ENCODE results near the gene TRIM2.

TRIM2 gene

GRCh38 chr4:153318696-153319320 lies 114.6 kb downstream of the TRIM2 start:
- DNase-seq (ENCODE audit: low read depth in 1 of 2, low spot score in 1 of 2), result peak in 1 of 2 experiments; percentile 15
- no peak overlapping the region for H3K27ac ChIP-seq (replicated peaks)
- H3K27me3 ChIP-seq (ENCODE audit: insufficient read depth, poor library complexity, severe bottlenecking), result no peaks in the 10 kb centered on the region
- H3K4me3 ChIP-seq (replicated peaks; ENCODE audit: insufficient read depth, low read length), result no peak overlapping the region
- TF ChIP-seq POLR2AphosphoS5 (IDR thresholded peaks at IDR 0.05; ENCODE audit: low read depth) (no peak), GABPA (IDR thresholded peaks at IDR 0.05; ENCODE audit: low read depth) (no peak), CTCF (IDR thresholded peaks at IDR 0.05; ENCODE audit: insufficient read depth, low read length) (peak; percentile 63)

GRCh38 chr4:153322791-153323190 lies 118.5 kb downstream of the TRIM2 start:
- no peak for TF ChIP-seq REST (IDR thresholded peaks at IDR 0.05; ENCODE audit: insufficient replicate concordance, low read depth)
- TF ChIP-seq POLR2AphosphoS5 (IDR thresholded peaks at IDR 0.05; ENCODE audit: low read depth), result no peak
- no peak for TF ChIP-seq GABPA (IDR thresholded peaks at IDR 0.05; ENCODE audit: low read depth)
- no peak for TF ChIP-seq SPI1 (IDR thresholded peaks at IDR 0.05; ENCODE audit: borderline replicate concordance, low read depth)
- no peak for TF ChIP-seq CTCF (IDR thresholded peaks at IDR 0.05; ENCODE audit: insufficient read depth, low read length)
- Histone ChIP-seq H3K4me3 (replicated peaks; ENCODE audit: insufficient read depth, low read length) (no peak overlapping the region), H3K27ac (replicated peaks) (no peak overlapping the region), H3K27me3 (ENCODE audit: insufficient read depth, poor library complexity, severe bottlenecking) (no peaks in the 10 kb centered on the region)
- DNase-seq (ENCODE audit: low read depth in 1 of 2, low spot score in 1 of 2), result no peak

GRCh38 chr4:153324046-153324445 lies 119.8 kb downstream of the TRIM2 start:
- TF ChIP-seq REST (IDR thresholded peaks at IDR 0.05; ENCODE audit: insufficient replicate concordance, low read depth) (no peak), CTCF (IDR thresholded peaks at IDR 0.05; ENCODE audit: insufficient read depth, low read length) (no peak), SPI1 (IDR thresholded peaks at IDR 0.05; ENCODE audit: borderline replicate concordance, low read depth) (no peak), POLR2AphosphoS5 (IDR thresholded peaks at IDR 0.05; ENCODE audit: low read depth) (no peak), GABPA (IDR thresholded peaks at IDR 0.05; ENCODE audit: low read depth) (no peak)
- H3K27me3 ChIP-seq (ENCODE audit: insufficient read depth, poor library complexity, severe bottlenecking), result no peaks in the 10 kb centered on the region
- no peak for DNase-seq (ENCODE audit: low read depth in 1 of 2, low spot score in 1 of 2)

GRCh38 chr4:153325558-153325957 lies 121.3 kb downstream of the TRIM2 start:
- Histone ChIP-seq H3K27ac (replicated peaks) (no peak overlapping the region), H3K4me3 (replicated peaks; ENCODE audit: insufficient read depth, low read length) (no peak overlapping the region), H3K27me3 (ENCODE audit: insufficient read depth, poor library complexity, severe bottlenecking) (no peaks in the 10 kb centered on the region)
- TF ChIP-seq POLR2AphosphoS5 (IDR thresholded peaks at IDR 0.05; ENCODE audit: low read depth) (no peak), REST (IDR thresholded peaks at IDR 0.05; ENCODE audit: insufficient replicate concordance, low read depth) (no peak), SPI1 (IDR thresholded peaks at IDR 0.05; ENCODE audit: borderline replicate concordance, low read depth) (no peak), CTCF (IDR thresholded peaks at IDR 0.05; ENCODE audit: insufficient read depth, low read length) (no peak), GABPA (IDR thresholded peaks at IDR 0.05; ENCODE audit: low read depth) (no peak)
- DNase-seq (ENCODE audit: low read depth in 1 of 2, low spot score in 1 of 2), result no peak

More at GRCh38 chr4:153324046-153324445, 119.8 kb downstream of the TRIM2 start:
- Histone ChIP-seq H3K4me3 (replicated peaks; ENCODE audit: insufficient read depth, low read length) (no peak overlapping the region), H3K27ac (replicated peaks) (no peak overlapping the region)

Measured in HL-60 (cell line).